ENCODE results near the gene CRB1.

DNA sequence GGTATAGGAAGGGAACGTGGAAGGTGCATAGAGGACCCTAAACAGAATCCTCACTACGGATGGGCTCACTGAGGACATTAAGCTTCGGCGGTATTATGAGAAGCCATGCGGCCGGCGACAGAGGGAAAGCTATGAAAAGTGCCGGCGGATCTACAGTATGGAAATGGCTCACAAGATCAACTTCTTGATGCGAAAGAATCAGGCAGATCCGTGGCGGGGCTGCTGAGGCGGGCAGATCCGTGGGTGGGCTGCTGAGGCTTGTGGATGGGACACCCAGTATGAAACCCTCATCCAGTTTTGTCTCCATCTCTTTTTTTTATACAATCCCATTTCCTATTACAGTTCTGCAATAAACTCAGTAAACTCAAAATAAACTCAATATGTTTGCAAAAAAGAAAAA, 95.8 kb downstream of the CRB1 start:
- TF ChIP-seq POLR2A (IDR thresholded peaks at IDR 0.05): no peak
- TF ChIP-seq POLR2AphosphoS5 (IDR thresholded peaks at IDR 0.05): no peak

Data from breast epithelium (tissue), 3 donors.